Activated CD4-positive, alpha-beta T cell treated with anti-CD3 and anti-CD28 coated beads, Interleukin-2, amount 10 ng/mL, durations not matched to agents 24 days and 14 days (primary cell): Measurements from ENCODE around the gene ULBP1. TPM values are rescaled to one million over a fixed set of nuclear protein-coding genes. Genes with fewer than 3 reads are reported as not detected.
A peak's percentile ranks its signal among the peaks of the same experiment; 100 is the strongest.
"Not testable (repeated sequence)": the region's sequence is repeated elsewhere in the genome, so short reads cannot be mapped to it uniquely, and the experiment has no call there.

Experiments used
- DNase-seq: peaks from one replicate; pipeline ENCODE4 v3.0.0; 2022
- H3K27ac Mint-ChIP-seq: one replicate; pipeline ENCODE4 v1.8.0; 2022; ENCODE audit warnings: mild to moderate bottlenecking, mixed read lengths
- H3K27me3 Mint-ChIP-seq: one replicate; pipeline ENCODE4 v1.8.0; 2022; ENCODE audit warnings: mixed read lengths
- H3K36me3 Mint-ChIP-seq: one replicate; pipeline ENCODE4 v1.8.0; 2022; ENCODE audit warnings: low read depth, mild to moderate bottlenecking, mixed read lengths
- H3K4me1 Mint-ChIP-seq: one replicate; pipeline ENCODE4 v1.8.0; 2021; ENCODE audit warnings: mixed read lengths
- H3K4me3 Mint-ChIP-seq: one replicate; pipeline ENCODE4 v1.8.0; 2022; ENCODE audit warnings: mild to moderate bottlenecking, moderate library complexity, mixed read lengths
- H3K9me3 Mint-ChIP-seq: one replicate; pipeline ENCODE4 v1.8.0; 2021; ENCODE audit warnings: mixed read lengths
- intact Hi-C: fragments of 100-400 bp; cut with micrococcal nuclease; formaldehyde crosslinking; loops from one replicate; pipeline ENCODE4 v1.15.1; 2023
- total RNA-seq: library from RNA; stranded (reverse); gene quantifications from 2 replicates; pipeline ENCODE4 v1.2.3, GENCODE V29; 2022

Gene ULBP1
- total RNA-seq, 1 donor from 2014 or later: 0.49 TPM

GRCh38 chr6:149950423-149950822 is 13.3 kb upstream of the ULBP1 start:
- Mint-ChIP-seq H3K36me3 (no peaks in the 10 kb centered on the region), H3K4me1 (peaks cover 6% of the 10 kb centered on the region), H3K4me3 (no peak overlapping the region), H3K9me3 (no peaks in the 10 kb centered on the region), H3K27ac (no peak overlapping the region), H3K27me3 (peaks cover 77% of the 10 kb centered on the region)
- no peak for DNase-seq
- intact Hi-C loops: loop anchor here (2.0 kb wide), 1 partner anchor 16 kb away; no protein-coding TSS in a partner anchor

GRCh38 chr6:149951096-149951495 is 12.6 kb upstream of the ULBP1 start:
- DNase-seq: no peak
- Mint-ChIP-seq H3K4me3 (no peak overlapping the region), H3K36me3 (no peaks in the 10 kb centered on the region), H3K27me3 (peaks cover 81% of the 10 kb centered on the region), H3K4me1 (peaks cover 6% of the 10 kb centered on the region), H3K27ac (no peak overlapping the region), H3K9me3 (no peaks in the 10 kb centered on the region)
- intact Hi-C loops: loop anchor here (2.0 kb wide), 1 partner anchor 16 kb away; no protein-coding TSS in a partner anchor

GRCh38 chr6:149951626-149952025 is 12.1 kb upstream of the ULBP1 start:
- no peak for DNase-seq
- Mint-ChIP-seq H3K36me3 (no peaks in the 10 kb centered on the region), H3K4me3 (no peak overlapping the region), H3K27me3 (peaks cover 79% of the 10 kb centered on the region), H3K9me3 (no peaks in the 10 kb centered on the region), H3K27ac (no peak overlapping the region), H3K4me1 (peaks cover 6% of the 10 kb centered on the region)
- intact Hi-C loops: loop anchor here (2.0 kb wide), 1 partner anchor 17 kb away; no protein-coding TSS in a partner anchor

DNA sequence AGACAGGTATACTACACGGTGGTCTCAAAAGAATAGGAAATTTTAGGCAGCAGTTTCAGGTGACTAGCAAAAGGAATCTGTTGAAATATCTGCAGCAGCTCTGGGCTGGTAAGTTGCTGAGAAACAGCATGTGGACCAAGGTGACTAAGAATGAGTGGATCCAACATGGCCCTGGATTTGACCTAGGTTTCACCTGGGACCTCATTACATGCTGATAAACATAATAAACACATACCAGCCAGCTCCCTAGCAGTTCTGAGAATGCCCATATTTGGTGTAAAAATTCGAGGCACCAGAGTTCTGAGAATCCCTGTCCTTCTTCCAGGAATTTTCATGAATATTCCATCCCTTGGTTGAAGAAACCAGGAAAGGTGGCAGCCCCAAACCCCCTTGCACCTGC is 10.4 kb upstream of the ULBP1 start:
- intact Hi-C loops, H3K36me3 Mint-ChIP-seq, H3K4me3 Mint-ChIP-seq, H3K27ac Mint-ChIP-seq, DNase-seq, H3K4me1 Mint-ChIP-seq, H3K9me3 Mint-ChIP-seq: not testable (repeated sequence)
- peaks cover 78% of the 10 kb centered on the region for H3K27me3 Mint-ChIP-seq

DNA sequence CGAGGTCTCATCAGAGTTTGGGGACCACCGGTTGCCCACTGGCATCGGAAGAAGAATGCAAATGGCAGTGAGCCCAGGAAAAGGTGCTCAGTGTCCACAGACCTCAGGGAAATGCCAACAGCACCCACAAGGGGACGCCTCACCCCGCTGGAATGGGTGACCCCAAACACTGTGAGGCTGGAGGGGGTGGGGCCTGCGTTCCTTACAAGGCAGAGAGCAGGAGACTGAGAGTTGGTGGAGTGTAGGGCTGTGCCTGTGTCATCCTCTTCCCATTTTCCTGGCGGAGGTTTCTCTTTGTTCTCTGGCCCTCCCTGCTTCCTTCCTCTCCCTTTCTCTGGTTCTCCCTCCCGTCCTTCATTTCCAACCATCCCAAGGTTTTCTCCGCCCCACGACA is 9.8 kb upstream of the ULBP1 start:
- H3K27ac Mint-ChIP-seq, intact Hi-C loops, H3K4me3 Mint-ChIP-seq: not testable (repeated sequence)

GRCh38 chr6:149954328-149954983 is 9.3 kb upstream of the ULBP1 start:
- H3K27ac Mint-ChIP-seq, H3K9me3 Mint-ChIP-seq, H3K4me3 Mint-ChIP-seq, DNase-seq, H3K36me3 Mint-ChIP-seq, H3K4me1 Mint-ChIP-seq, intact Hi-C loops: not testable (repeated sequence)
- H3K27me3 Mint-ChIP-seq: peaks cover 78% of the 10 kb centered on the region

More for the DNA sequence above, 9.8 kb upstream of the ULBP1 start:
- DNase-seq, H3K4me1 Mint-ChIP-seq, H3K9me3 Mint-ChIP-seq, H3K36me3 Mint-ChIP-seq: not testable (repeated sequence)
- H3K27me3 Mint-ChIP-seq: peaks cover 77% of the 10 kb centered on the region

GRCh38 chr6:149954984-149955653 is 8.6 kb upstream of the ULBP1 start:
- H3K9me3 Mint-ChIP-seq, H3K27ac Mint-ChIP-seq, DNase-seq, H3K4me1 Mint-ChIP-seq, H3K36me3 Mint-ChIP-seq, intact Hi-C loops: not testable (repeated sequence)
- Mint-ChIP-seq H3K27me3 (peaks cover 77% of the 10 kb centered on the region), H3K4me3 (peak overlapping the region; percentile 37)

DNA sequence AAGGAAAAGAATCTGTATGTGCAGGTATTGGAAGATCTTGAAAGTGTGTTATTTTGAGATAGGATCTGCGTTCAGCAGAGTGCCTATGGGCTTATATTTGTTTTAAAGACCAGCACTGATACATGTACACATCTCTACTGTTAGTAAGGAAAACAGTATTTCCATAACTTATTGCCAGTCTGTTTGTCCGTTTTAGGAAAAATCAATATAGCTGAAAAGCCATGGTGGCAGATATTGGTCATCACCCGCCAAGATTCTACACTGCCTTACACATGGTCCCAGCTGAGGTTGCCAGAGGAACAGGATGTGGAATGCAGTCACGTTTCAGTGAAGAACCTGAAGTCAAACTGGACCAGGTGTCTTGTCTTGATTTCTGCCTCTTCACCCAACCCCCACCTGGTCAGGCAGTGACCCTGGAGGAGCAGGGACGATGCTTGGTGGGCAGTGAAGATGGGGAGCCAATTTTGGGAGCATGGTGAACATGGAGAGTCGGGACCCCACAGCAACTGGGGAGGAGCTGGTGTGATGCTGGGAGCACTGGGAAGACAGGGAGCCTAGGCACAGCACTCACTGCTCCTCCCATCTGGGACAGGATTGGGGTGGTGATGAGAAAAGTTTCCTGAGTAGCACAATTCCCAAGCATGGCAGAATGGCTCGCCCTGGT is 8.0 kb upstream of the ULBP1 start:
- H3K4me1 Mint-ChIP-seq, H3K27ac Mint-ChIP-seq, H3K9me3 Mint-ChIP-seq, H3K36me3 Mint-ChIP-seq, DNase-seq, H3K4me3 Mint-ChIP-seq, intact Hi-C loops: not testable (repeated sequence)
- H3K27me3 Mint-ChIP-seq: peaks cover 76% of the 10 kb centered on the region

GRCh38 chr6:149958124-149958523 is 5.6 kb upstream of the ULBP1 start:
- peaks cover 63% of the 10 kb centered on the region for H3K27me3 Mint-ChIP-seq
- H3K4me1 Mint-ChIP-seq: peaks cover 16% of the 10 kb centered on the region
- H3K4me3 Mint-ChIP-seq, H3K36me3 Mint-ChIP-seq, DNase-seq, intact Hi-C loops, H3K27ac Mint-ChIP-seq, H3K9me3 Mint-ChIP-seq: not testable (repeated sequence)

DNA sequence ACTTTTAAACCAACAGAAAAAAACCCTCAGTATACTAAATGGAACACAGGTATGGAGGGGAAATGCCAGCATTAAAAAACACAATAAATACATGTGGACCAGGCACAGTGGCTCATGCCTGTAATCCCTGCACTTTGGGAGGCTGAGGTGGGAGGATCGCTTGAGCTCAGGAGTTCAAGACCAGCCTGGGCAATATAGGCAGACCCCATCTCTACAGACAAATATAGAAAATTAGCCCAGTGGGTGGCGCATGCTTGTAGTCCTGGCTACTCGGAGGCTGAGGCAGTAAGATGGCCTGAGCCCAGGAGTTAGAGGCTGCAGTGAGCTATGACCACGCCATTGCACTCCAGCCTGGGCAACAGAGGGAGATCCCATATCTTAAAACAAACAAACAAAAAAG is 3.9 kb upstream of the ULBP1 start:
- DNase-seq, intact Hi-C loops, H3K4me3 Mint-ChIP-seq, H3K36me3 Mint-ChIP-seq, H3K9me3 Mint-ChIP-seq, H3K27ac Mint-ChIP-seq: not testable (repeated sequence)
- Mint-ChIP-seq H3K4me1 (peaks cover 28% of the 10 kb centered on the region), H3K27me3 (peaks cover 66% of the 10 kb centered on the region)

- Mint-ChIP-seq H3K4me1 (peaks cover 30% of the 10 kb centered on the region), H3K27ac (no peak overlapping the region), H3K9me3 (no peaks in the 10 kb centered on the region), H3K36me3 (peaks cover 2% of the 10 kb centered on the region), H3K4me3 (no peak overlapping the region), H3K27me3 (peaks cover 67% of the 10 kb centered on the region)
- DNase-seq: no peak
- intact Hi-C loops: no loop called here
These were observed 3.3 kb upstream of the ULBP1 start for GRCh38 chr6:149960488-149960887.

GRCh38 chr6:149961728-149962425 is 1.9 kb upstream of the ULBP1 start:
- H3K4me1 Mint-ChIP-seq: peaks cover 34% of the 10 kb centered on the region
- peaks cover 2% of the 10 kb centered on the region for H3K36me3 Mint-ChIP-seq
- H3K4me3 Mint-ChIP-seq: no peak overlapping the region
- no peaks in the 10 kb centered on the region for H3K9me3 Mint-ChIP-seq
- no peak overlapping the region for H3K27ac Mint-ChIP-seq
- intact Hi-C loops: no loop called here
- DNase-seq: peak; percentile 71
- H3K27me3 Mint-ChIP-seq: peaks cover 67% of the 10 kb centered on the region

- no peak for DNase-seq
- no peaks in the 10 kb centered on the region for H3K9me3 Mint-ChIP-seq
- H3K36me3 Mint-ChIP-seq: peaks cover 2% of the 10 kb centered on the region
- peak overlapping the region; percentile 89 for H3K27ac Mint-ChIP-seq
- peaks cover 34% of the 10 kb centered on the region for H3K4me1 Mint-ChIP-seq
- peak overlapping the region; percentile 95 for H3K4me3 Mint-ChIP-seq
- intact Hi-C loops: loop anchor here (1.0 kb wide), 2 partner anchors 21 to 39 kb away; no protein-coding TSS in a partner anchor
- H3K27me3 Mint-ChIP-seq: peaks cover 72% of the 10 kb centered on the region
These were observed 1.1 kb upstream of the ULBP1 start for GRCh38 chr6:149962461-149963211.
